ENCODE data around the gene S100Z.
"Not testable (repeated sequence)": the region's sequence is repeated elsewhere in the genome, so short reads cannot be mapped to it uniquely, and the experiment has no call there.

Gene S100Z

DNA sequence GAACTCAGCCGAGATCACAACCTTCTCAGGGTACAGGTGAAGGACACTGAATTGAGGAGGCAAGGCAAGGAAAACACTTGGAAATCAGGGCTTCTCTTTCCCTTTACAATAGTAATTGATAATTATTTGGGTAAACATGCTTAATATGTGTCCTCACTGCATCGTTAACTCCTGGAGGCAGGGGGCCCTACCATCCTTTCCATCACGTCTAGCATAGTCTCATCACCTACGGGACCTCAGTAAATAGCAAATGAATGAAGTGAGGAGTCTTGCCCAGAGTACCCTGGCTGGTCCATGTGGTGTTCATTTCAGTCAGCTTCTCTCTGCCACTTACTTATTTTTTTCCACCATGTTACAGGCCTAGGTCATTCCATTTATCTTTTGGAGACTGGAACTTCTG lies 28.7 kb upstream of the S100Z start:
- TF ChIP-seq CTCF (IDR thresholded peaks at IDR 0.05; ENCODE audit: low read depth, low read length) = no peak
- DNase-seq = no peak

DNA sequence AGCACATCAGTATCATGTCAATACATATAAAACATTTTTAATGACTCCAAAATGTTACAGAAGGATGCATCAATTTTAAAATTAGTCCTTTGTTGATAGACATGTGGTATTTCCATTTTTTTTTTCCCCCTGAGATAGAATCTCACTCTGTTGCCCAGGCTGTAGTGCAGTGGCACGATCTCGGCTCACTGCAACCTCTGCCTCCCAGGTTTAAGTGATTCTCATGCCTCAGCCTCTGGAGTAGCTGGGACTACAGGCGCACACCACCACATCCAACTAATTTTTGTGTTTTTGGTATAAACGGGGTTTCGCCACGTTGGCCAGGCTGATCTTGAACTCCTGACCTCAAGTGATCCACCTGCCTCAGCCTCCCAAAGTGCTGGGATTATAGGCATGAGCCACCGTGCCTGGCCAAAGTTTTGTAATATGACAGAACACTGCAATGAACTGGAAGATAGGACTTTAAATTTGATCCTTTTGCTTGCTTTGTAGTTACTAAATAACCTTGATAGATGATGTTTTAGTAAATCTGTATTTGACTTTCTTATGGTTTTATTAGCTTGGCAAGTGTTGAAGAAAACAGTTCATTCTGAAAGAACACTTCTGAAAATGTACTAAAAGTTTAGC lies 27.6 kb upstream of the S100Z start:
- not testable (repeated sequence) for H3K4me3 ChIP-seq (ENCODE audit: low read depth, low read length); H3K9me3 ChIP-seq; H3K36me3 ChIP-seq; DNase-seq; H3K4me1 ChIP-seq
- H3K27me3 ChIP-seq = peaks cover 32% of the 10 kb centered on the region

More for the DNA sequence above, 28.7 kb upstream of the S100Z start:
- H3K27me3 ChIP-seq = peaks cover 32% of the 10 kb centered on the region
- H3K4me1 ChIP-seq = no peaks in the 10 kb centered on the region
- H3K36me3 ChIP-seq = no peaks in the 10 kb centered on the region
- H3K9me3 ChIP-seq = no peaks in the 10 kb centered on the region
- no peak overlapping the region for H3K4me3 ChIP-seq (ENCODE audit: low read depth, low read length)

DNA sequence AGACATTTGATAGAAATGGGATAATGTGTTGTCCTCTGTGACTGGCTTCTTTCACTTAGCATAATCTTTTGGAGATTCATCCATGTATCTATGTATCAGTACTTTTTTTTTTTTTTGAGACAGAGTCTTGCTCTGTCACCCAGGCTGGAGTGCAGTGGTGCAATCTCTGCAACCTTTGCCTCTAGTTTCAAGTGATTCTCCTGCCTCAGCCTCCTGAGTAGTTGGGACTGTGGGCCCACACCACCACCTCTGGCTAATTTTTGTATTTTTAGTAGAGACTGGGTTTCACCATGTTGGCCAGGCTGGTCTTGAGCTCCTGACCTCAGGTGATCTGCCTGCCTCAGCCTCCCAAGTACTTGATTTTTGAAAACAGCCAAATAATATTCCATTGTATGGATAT lies 23.4 kb upstream of the S100Z start:
- not testable (repeated sequence) for H3K36me3 ChIP-seq; H3K9me3 ChIP-seq; H3K4me3 ChIP-seq (ENCODE audit: low read depth, low read length); DNase-seq; H3K27me3 ChIP-seq; H3K4me1 ChIP-seq

GRCh38 chr5:76831110-76831452 lies 18.7 kb upstream of the S100Z start:
- no peaks in the 10 kb centered on the region; the same call in 1 of the 2 replicates for H3K27me3 ChIP-seq
- H3K9me3 ChIP-seq = no peaks in the 10 kb centered on the region
- H3K4me1 ChIP-seq = no peaks in the 10 kb centered on the region
- no peak overlapping the region for H3K4me3 ChIP-seq (ENCODE audit: low read depth, low read length)
- no peaks in the 10 kb centered on the region for H3K36me3 ChIP-seq
- no peak for TF ChIP-seq CTCF (IDR thresholded peaks at IDR 0.05; ENCODE audit: low read depth, low read length)
- no peak for DNase-seq

DNA sequence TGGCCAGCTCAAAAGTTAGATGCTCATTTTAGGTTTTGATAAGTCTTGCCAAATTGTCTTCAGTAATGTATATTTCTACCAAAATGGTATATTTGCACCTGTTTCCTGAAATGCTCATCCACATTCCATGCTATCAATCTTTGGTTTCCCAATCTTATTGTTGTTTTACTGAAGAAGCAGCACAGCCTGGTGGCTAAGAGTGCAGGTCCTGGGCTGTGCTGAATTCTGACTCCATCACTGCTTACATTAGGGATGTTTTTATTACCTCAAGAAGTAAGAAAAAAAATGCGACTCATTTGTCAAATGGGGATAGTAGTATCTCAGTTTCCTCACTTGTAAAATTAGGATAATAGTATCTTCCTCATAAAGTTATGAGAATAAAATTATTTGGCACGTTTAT lies 13.6 kb upstream of the S100Z start:
- H3K9me3 ChIP-seq = no peaks in the 10 kb centered on the region
- no peak for TF ChIP-seq CTCF (IDR thresholded peaks at IDR 0.05; ENCODE audit: low read depth, low read length)
- H3K4me3 ChIP-seq (ENCODE audit: low read depth, low read length) = no peak overlapping the region
- H3K36me3 ChIP-seq = no peaks in the 10 kb centered on the region
- DNase-seq = no peak
- no peaks in the 10 kb centered on the region; the same call in 1 of the 2 replicates for H3K27me3 ChIP-seq
- no peaks in the 10 kb centered on the region for H3K4me1 ChIP-seq

GRCh38 chr5:76836585-76836984 lies 13.2 kb upstream of the S100Z start:
- H3K27me3 ChIP-seq = no peaks in the 10 kb centered on the region; the same call in 1 of the 2 replicates
- H3K36me3 ChIP-seq = no peaks in the 10 kb centered on the region
- no peak for DNase-seq
- H3K9me3 ChIP-seq = no peaks in the 10 kb centered on the region
- no peak for TF ChIP-seq CTCF (IDR thresholded peaks at IDR 0.05; ENCODE audit: low read depth, low read length)
- no peak overlapping the region for H3K4me3 ChIP-seq (ENCODE audit: low read depth, low read length)
- H3K4me1 ChIP-seq = no peaks in the 10 kb centered on the region

DNA sequence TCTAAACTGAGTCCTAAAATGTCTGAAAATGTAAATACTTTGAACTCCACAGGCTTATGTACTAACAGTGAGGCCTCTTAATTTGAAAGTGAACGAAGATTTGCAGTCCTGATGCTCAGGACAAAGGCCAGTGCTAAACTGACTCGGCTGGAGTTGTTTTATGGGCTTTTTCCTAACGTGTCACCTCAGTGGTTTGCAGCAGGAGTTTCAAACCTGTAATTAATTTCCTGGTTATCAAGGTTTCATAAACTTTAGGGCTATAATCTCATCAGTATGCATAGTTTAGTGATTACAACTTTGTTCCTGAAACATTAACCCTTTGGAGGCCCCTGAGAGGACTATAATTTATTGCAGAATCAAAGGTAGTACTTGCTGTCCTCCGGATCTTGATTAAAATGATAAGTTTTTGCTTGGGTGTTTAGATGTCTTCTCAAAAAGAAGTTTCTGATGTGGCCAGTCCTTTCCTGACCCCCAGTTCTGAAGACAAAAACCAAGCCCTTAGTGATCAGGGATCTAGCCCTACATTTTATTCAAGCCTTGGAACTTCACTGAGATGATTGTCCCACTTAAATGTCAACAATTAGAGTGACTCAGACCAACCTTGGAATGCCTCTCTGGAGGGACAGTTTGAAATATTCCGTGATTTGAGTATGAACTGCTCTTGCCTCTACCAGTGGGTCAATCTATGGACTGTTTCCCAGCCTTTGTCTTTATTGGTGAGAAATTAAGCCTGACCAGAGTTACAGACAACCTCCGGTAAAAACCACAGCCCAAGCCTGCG lies 11.1 kb upstream of the S100Z start:
- no peaks in the 10 kb centered on the region for H3K36me3 ChIP-seq
- no peak overlapping the region for H3K4me3 ChIP-seq (ENCODE audit: low read depth, low read length)
- no peak for DNase-seq
- TF ChIP-seq CTCF (IDR thresholded peaks at IDR 0.05; ENCODE audit: low read depth, low read length) = no peak
- H3K4me1 ChIP-seq = no peaks in the 10 kb centered on the region
- H3K27me3 ChIP-seq = no peaks in the 10 kb centered on the region
- no peaks in the 10 kb centered on the region for H3K9me3 ChIP-seq

All from BE2C (cell line).